ENCODE data around the gene VEGFB. TPM values are rescaled to one million over a fixed set of nuclear protein-coding genes. Genes with fewer than 3 reads are reported as not detected.
A peak's percentile ranks its signal among the peaks of the same experiment; 100 is the strongest.

VEGFB gene
- total RNA-seq, 1 donor from 2014 or later: 44.9 TPM

DNA sequence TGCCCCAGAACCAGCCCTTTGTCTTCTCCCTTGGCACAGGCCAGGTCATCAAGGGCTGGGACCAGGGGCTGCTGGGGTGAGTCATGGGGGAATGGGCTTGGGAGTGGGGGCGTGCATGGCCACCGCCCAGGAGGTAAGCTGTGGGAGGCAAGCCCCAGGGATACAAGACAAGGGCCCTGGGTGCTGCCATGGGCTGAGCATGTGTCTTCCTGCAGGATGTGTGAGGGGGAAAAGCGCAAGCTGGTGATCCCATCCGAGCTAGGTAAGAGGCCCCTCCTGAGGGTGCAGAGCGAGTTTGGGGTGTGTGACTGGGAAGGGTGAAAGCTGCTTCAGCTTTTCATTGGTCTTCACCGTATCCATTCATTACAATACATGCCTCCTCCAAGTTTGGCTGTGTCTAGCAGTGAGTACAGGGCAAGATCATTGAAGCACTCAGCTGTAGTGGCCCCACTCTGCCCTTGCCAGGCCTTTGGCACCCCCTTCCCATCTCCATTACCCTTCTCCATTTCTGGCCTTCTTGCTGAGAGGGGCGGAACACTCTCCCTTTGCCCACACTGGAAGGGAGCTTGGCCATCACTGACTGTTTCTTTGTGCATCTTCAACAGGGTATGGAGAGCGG, 9.0 kb downstream of the VEGFB start:
- TF ChIP-seq POLR2AphosphoS5 (IDR thresholded peaks at IDR 0.05; ENCODE audit: insufficient read depth in 1 of 2, low read depth in 1 of 2) (no peak), POLR2A (IDR thresholded peaks at IDR 0.05) (no peak)
- TF ChIP-seq, protein P1, sequence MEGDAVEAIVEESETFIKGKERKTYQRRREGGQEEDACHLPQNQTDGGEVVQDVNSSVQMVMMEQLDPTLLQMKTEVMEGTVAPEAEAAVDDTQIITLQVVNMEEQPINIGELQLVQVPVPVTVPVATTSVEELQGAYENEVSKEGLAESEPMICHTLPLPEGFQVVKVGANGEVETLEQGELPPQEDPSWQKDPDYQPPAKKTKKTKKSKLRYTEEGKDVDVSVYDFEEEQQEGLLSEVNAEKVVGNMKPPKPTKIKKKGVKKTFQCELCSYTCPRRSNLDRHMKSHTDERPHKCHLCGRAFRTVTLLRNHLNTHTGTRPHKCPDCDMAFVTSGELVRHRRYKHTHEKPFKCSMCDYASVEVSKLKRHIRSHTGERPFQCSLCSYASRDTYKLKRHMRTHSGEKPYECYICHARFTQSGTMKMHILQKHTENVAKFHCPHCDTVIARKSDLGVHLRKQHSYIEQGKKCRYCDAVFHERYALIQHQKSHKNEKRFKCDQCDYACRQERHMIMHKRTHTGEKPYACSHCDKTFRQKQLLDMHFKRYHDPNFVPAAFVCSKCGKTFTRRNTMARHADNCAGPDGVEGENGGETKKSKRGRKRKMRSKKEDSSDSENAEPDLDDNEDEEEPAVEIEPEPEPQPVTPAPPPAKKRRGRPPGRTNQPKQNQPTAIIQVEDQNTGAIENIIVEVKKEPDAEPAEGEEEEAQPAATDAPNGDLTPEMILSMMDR (IDR thresholded peaks at IDR 0.05): no peak
- no peaks in the 10 kb centered on the region for H3K27me3 ChIP-seq
- no peaks in the 10 kb centered on the region for H3K9me3 ChIP-seq
- no peak overlapping the region for H3K4me3 ChIP-seq
- no peak for DNase-seq (ENCODE audit: extremely low spot score in 2 of 2)
- peaks cover 51% of the 10 kb centered on the region for H3K4me1 ChIP-seq
- peak overlapping the region; percentile 100 for H3K27ac ChIP-seq
- H3K36me3 ChIP-seq: peaks cover 0 to 19% of the 10 kb centered on the region in 2 donors
- intact Hi-C loops (cut with DNase I): no loop called here

DNA sequence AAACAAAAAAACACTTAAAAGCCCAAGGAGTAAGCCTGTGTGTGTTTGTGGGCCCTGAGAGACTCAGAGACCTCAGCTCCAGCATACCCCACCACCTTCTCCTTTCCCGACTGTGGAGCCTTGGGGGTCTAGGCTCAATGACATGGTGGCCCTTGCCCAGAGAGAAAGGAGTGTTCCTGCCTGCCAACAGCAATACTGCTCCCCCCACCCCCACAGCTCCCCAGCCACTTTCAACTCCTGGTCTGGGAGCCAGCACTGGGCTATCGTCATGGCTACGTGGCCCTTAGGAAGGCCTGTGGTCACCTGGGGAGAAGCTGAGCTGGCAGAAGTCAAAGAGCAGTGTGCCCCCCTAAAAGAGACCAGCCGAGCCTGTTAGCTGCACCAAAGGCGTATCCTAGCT, 9.7 kb downstream of the VEGFB start:
- TF ChIP-seq POLR2A (IDR thresholded peaks at IDR 0.05): no peak
- TF ChIP-seq, protein P1 (IDR thresholded peaks at IDR 0.05): no peak
- no peak for TF ChIP-seq POLR2AphosphoS5 (IDR thresholded peaks at IDR 0.05; ENCODE audit: insufficient read depth in 1 of 2, low read depth in 1 of 2)
- DNase-seq (ENCODE audit: extremely low spot score in 2 of 2): no peak
- Histone ChIP-seq H3K9me3 (no peaks in the 10 kb centered on the region), H3K4me3 (no peak overlapping the region), H3K27ac (no peak overlapping the region), H3K4me1 (peaks cover 51% of the 10 kb centered on the region), H3K27me3 (no peaks in the 10 kb centered on the region), H3K36me3 (peaks cover 0 to 12% of the 10 kb centered on the region in 2 donors)
- intact Hi-C loops (cut with DNase I): no loop called here

DNA sequence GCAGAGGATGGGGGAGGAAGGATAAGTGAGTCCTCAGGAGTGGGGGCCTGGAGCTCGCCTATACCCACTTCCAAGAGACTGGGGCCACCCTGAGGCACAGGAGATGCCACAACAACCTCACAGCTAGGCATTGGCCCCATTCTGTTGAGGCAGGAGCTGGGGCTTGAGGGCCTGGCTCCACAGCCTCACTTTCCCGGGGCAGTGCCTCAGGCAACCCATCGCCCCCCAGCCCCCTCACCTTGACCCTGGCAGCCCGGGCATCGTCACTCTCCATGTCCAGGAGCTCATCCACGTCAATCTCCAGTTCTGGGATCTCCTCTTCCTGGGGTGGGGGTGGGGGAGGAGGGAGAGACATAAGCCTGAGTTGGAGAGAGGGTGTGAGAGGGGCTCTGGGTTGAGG, 10.6 kb downstream of the VEGFB start:
- H3K4me3 ChIP-seq: peak overlapping the region; percentile 48 to 57

DNA sequence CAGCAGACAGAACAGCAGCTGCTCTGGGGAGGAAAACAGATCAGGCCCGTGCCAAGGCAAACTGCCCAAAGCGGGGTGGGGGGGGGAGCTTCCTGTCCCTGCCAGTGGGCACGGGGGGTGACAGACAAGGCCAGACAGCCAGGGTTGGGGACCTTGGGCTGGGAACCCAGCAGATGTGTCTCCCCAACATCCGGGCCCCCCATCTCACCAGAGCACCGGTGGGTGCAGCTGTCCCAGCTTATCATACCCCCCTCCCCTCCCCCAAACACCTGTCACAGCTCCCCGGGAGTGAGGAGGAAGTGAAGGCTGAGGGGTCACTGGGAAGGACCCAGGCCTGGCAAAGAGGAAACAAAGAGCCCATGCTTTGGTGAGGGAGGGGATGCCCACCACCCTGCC, 11.0 kb downstream of the VEGFB start:
- no peak for TF ChIP-seq POLR2AphosphoS5 (IDR thresholded peaks at IDR 0.05; ENCODE audit: insufficient read depth in 1 of 2, low read depth in 1 of 2)
- no peak for TF ChIP-seq POLR2A (IDR thresholded peaks at IDR 0.05)
- TF ChIP-seq, protein P1 (IDR thresholded peaks at IDR 0.05): no peak

More for the DNA sequence above, 10.6 kb downstream of the VEGFB start:
- Histone ChIP-seq H3K27ac (peak overlapping the region; percentile 76), H3K27me3 (no peaks in the 10 kb centered on the region), H3K4me1 (peaks cover 47% of the 10 kb centered on the region), H3K9me3 (no peaks in the 10 kb centered on the region), H3K36me3 (peaks cover 0 to 12% of the 10 kb centered on the region in 2 donors)
- DNase-seq (ENCODE audit: extremely low spot score in 2 of 2): no peak
- intact Hi-C loops (cut with DNase I): no loop called here
- no peak for TF ChIP-seq POLR2A (IDR thresholded peaks at IDR 0.05)
- TF ChIP-seq, protein P1 (IDR thresholded peaks at IDR 0.05): no peak
- no peak for TF ChIP-seq POLR2AphosphoS5 (IDR thresholded peaks at IDR 0.05; ENCODE audit: insufficient read depth in 1 of 2, low read depth in 1 of 2)

More for the DNA sequence above, 11.0 kb downstream of the VEGFB start:
- no peaks in the 10 kb centered on the region for H3K9me3 ChIP-seq
- peaks cover 0 to 12% of the 10 kb centered on the region in 2 donors for H3K36me3 ChIP-seq
- DNase-seq (ENCODE audit: extremely low spot score in 2 of 2): no peak
- peaks cover 44% of the 10 kb centered on the region for H3K4me1 ChIP-seq
- intact Hi-C loops (cut with DNase I): no loop called here
- peak overlapping the region; percentile 76 for H3K27ac ChIP-seq
- H3K27me3 ChIP-seq: no peaks in the 10 kb centered on the region
- H3K4me3 ChIP-seq: peak overlapping the region; percentile 48 to 57
